ENCODE measurements around the gene OR6B3. TPM values are rescaled to one million over a fixed set of nuclear protein-coding genes. Genes with fewer than 3 reads are reported as not detected.

The OR6B3 gene
- total RNA-seq, 1 experiment from 2014 or later = not detected

GRCh38 chr2:240055177-240055917, 2.0 kb upstream of the OR6B3 start:
- peaks cover 98% of the 10 kb centered on the region for H3K27me3 Mint-ChIP-seq (ENCODE audit: insufficient read depth, unreplicated experiment)
- H3K36me3 Mint-ChIP-seq (ENCODE audit: insufficient read depth, unreplicated experiment) = no peaks in the 10 kb centered on the region
- ChIA-PET CTCF (interaction anchor here (1.3 kb wide), 1 partner anchor 88 kb away, joined by 4 read pairs; no protein-coding TSS in a partner anchor), POLR2A (no interaction called here)
- no peak overlapping the region for H3K27ac Mint-ChIP-seq (ENCODE audit: low read depth, unreplicated experiment)
- DNase-seq (ENCODE audit: unreplicated experiment) = no peak
- no TSS peak for BruUV-seq (replicated peaks)
- no peak overlapping the region for H3K4me3 Mint-ChIP-seq (ENCODE audit: unreplicated experiment)
- TF ChIP-seq CTCF (IDR thresholded peaks at IDR 0.05; ENCODE audit: unreplicated experiment) = no peak
- no peaks in the 10 kb centered on the region for H3K4me1 Mint-ChIP-seq (ENCODE audit: insufficient read depth, unreplicated experiment)
- intact Hi-C loops (cut with micrococcal nuclease) = no loop called here
- no peaks in the 10 kb centered on the region for H3K9me3 Mint-ChIP-seq (ENCODE audit: unreplicated experiment)

- intact Hi-C loops (cut with micrococcal nuclease) = no loop called here
- no TSS peak for BruUV-seq (replicated peaks)
- no peak for TF ChIP-seq CTCF (IDR thresholded peaks at IDR 0.05; ENCODE audit: unreplicated experiment)
- Mint-ChIP-seq H3K27me3 (ENCODE audit: insufficient read depth, unreplicated experiment) (peaks cover 89% of the 10 kb centered on the region), H3K27ac (ENCODE audit: low read depth, unreplicated experiment) (no peak overlapping the region), H3K4me1 (ENCODE audit: insufficient read depth, unreplicated experiment) (no peaks in the 10 kb centered on the region), H3K9me3 (ENCODE audit: unreplicated experiment) (no peaks in the 10 kb centered on the region), H3K4me3 (ENCODE audit: unreplicated experiment) (no peak overlapping the region), H3K36me3 (ENCODE audit: insufficient read depth, unreplicated experiment) (no peaks in the 10 kb centered on the region)
- ChIA-PET CTCF (interaction anchor here (1.2 to 2.3 kb wide), 3 partner anchors 9 to 91 kb away, joined by 3 to 17 read pairs (median 6); no protein-coding TSS in a partner anchor), POLR2A (interaction anchor here (1.3 to 1.4 kb wide), 2 partner anchors 9 kb away, joined by 3 to 6 read pairs; no protein-coding TSS in a partner anchor)
- no peak for DNase-seq (ENCODE audit: unreplicated experiment)
These were observed 797 bp downstream of the OR6B3 start for GRCh38 chr2:240052524-240052923.

- intact Hi-C loops (cut with micrococcal nuclease) = no loop called here
- no peaks in the 10 kb centered on the region for H3K4me1 Mint-ChIP-seq (ENCODE audit: insufficient read depth, unreplicated experiment)
- no peak overlapping the region for H3K27ac Mint-ChIP-seq (ENCODE audit: low read depth, unreplicated experiment)
- H3K4me3 Mint-ChIP-seq (ENCODE audit: unreplicated experiment) = no peak overlapping the region
- no peaks in the 10 kb centered on the region for H3K36me3 Mint-ChIP-seq (ENCODE audit: insufficient read depth, unreplicated experiment)
- DNase-seq (ENCODE audit: unreplicated experiment) = no peak
- BruUV-seq (replicated peaks) = no TSS peak
- no peaks in the 10 kb centered on the region for H3K9me3 Mint-ChIP-seq (ENCODE audit: unreplicated experiment)
- ChIA-PET CTCF (interaction anchor here (0.5 to 2.3 kb wide), 4 partner anchors 9 to 419 kb away, joined by 3 to 17 read pairs (median 4); no protein-coding TSS in a partner anchor), POLR2A (interaction anchor here (0.6 to 1.4 kb wide), 5 partner anchors 8 to 108 kb away, joined by 3 to 7 read pairs (median 3); no protein-coding TSS in a partner anchor)
- TF ChIP-seq CTCF (IDR thresholded peaks at IDR 0.05; ENCODE audit: unreplicated experiment) = no peak
- peaks cover 89% of the 10 kb centered on the region for H3K27me3 Mint-ChIP-seq (ENCODE audit: insufficient read depth, unreplicated experiment)
These were observed 1.6 kb downstream of the OR6B3 start for GRCh38 chr2:240051697-240052096.

- no TSS peak for BruUV-seq (replicated peaks)
- H3K4me3 Mint-ChIP-seq (ENCODE audit: unreplicated experiment) = no peak overlapping the region
- ChIA-PET POLR2A (no interaction called here), CTCF (no interaction called here)
- H3K4me1 Mint-ChIP-seq (ENCODE audit: insufficient read depth, unreplicated experiment) = peaks cover 4% of the 10 kb centered on the region
- no peak overlapping the region for H3K27ac Mint-ChIP-seq (ENCODE audit: low read depth, unreplicated experiment)
- DNase-seq (ENCODE audit: unreplicated experiment) = no peak
- H3K36me3 Mint-ChIP-seq (ENCODE audit: insufficient read depth, unreplicated experiment) = no peaks in the 10 kb centered on the region
- intact Hi-C loops (cut with micrococcal nuclease) = no loop called here
- H3K9me3 Mint-ChIP-seq (ENCODE audit: unreplicated experiment) = no peaks in the 10 kb centered on the region
- peaks cover 89% of the 10 kb centered on the region for H3K27me3 Mint-ChIP-seq (ENCODE audit: insufficient read depth, unreplicated experiment)
- TF ChIP-seq CTCF (IDR thresholded peaks at IDR 0.05; ENCODE audit: unreplicated experiment) = no peak
These were observed 3.0 kb downstream of the OR6B3 start for GRCh38 chr2:240050278-240050677.

Measured in MCF 10A (cell line).